Vagina (tissue), 2 donors: ENCODE measurements around the gene ATR.

Experiments used
- POLR2AphosphoS5 ChIP-seq, 2 donors: sonication (generic); formaldehyde crosslinking; IDR thresholded peaks; one replicate each; pipeline ENCODE4 v1.9.0; 2017; ENCODE audit warnings: antibody characterized with exemption in 2 of 2, mild to moderate bottlenecking in 2 of 2, low read depth in 1 of 2; ENCODE audit not compliant: insufficient read depth in 1 of 2
- TF ChIP-seq, protein P1 (sequence below), 3 experiments: fragments of 450-650 bp in 2 of 3; fragments of 200-600 bp in 1 of 3; sonication (generic) in 1 of 3; IDR thresholded peaks; one replicate each; pipeline ENCODE4 v1.5.1; 2017 to 2019; ENCODE audit warnings: antibody characterized with exemption in 3 of 3, mild to moderate bottlenecking in 2 of 3, moderate library complexity in 2 of 3

- TF ChIP-seq, protein P1, sequence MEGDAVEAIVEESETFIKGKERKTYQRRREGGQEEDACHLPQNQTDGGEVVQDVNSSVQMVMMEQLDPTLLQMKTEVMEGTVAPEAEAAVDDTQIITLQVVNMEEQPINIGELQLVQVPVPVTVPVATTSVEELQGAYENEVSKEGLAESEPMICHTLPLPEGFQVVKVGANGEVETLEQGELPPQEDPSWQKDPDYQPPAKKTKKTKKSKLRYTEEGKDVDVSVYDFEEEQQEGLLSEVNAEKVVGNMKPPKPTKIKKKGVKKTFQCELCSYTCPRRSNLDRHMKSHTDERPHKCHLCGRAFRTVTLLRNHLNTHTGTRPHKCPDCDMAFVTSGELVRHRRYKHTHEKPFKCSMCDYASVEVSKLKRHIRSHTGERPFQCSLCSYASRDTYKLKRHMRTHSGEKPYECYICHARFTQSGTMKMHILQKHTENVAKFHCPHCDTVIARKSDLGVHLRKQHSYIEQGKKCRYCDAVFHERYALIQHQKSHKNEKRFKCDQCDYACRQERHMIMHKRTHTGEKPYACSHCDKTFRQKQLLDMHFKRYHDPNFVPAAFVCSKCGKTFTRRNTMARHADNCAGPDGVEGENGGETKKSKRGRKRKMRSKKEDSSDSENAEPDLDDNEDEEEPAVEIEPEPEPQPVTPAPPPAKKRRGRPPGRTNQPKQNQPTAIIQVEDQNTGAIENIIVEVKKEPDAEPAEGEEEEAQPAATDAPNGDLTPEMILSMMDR (IDR thresholded peaks at IDR 0.05) = no peak
- no peak for TF ChIP-seq POLR2AphosphoS5 (IDR thresholded peaks at IDR 0.05; ENCODE audit: insufficient read depth in 1 of 2, low read depth in 1 of 2)
These were observed 35.6 kb upstream of the ATR start for GRCh38 chr3:142614059-142614626.
